ENCODE measurements around the gene GAD1. TPM values are rescaled to one million over a fixed set of nuclear protein-coding genes. Genes with fewer than 3 reads are reported as not detected.

Gene GAD1
- total and polyA plus RNA-seq, 2 of the 8 experiments (the other 6 are each of a cell fraction or from before 2014, with no cell fraction given): 0.65 to 1.0 TPM

GRCh38 chr2:170897108-170897507 is 80.4 kb downstream of the GAD1 start:
- H3K27me3 ChIP-seq (replicated peaks in 1 of 4; ENCODE audit: control insufficient read depth in 3 of 4, extremely low read depth in 1 of 4, insufficient read depth in 3 of 4, low read length in 3 of 4): no peaks in the 10 kb centered on the region
- no peaks in the 10 kb centered on the region for H4K20me1 ChIP-seq (replicated peaks in 1 of 2; ENCODE audit: control insufficient read depth in 1 of 2, insufficient read depth in 2 of 2, low read length in 2 of 2)
- no peak overlapping the region for H3K4ac ChIP-seq (replicated peaks; ENCODE audit: insufficient read length, low read depth, low read length)
- no peak overlapping the region for H3K23ac ChIP-seq (ENCODE audit: insufficient read length)
- H3K4me3 ChIP-seq (ENCODE audit: extremely low read depth in 1 of 4, insufficient read depth in 2 of 4, low read depth in 3 of 4, low read length in 4 of 4): no peak overlapping the region
- POLR2A ChIA-PET (ENCODE audit: partially characterized antibody): interaction anchor here (1.0 kb wide), 2 partner anchors 18 to 20 kb away, joined by 3 to 4 read pairs; no protein-coding TSS in a partner anchor
- H2BK5ac ChIP-seq (ENCODE audit: low read depth, low read length): no peak overlapping the region
- H3K79me1 ChIP-seq (ENCODE audit: low read depth, low read length): no peaks in the 10 kb centered on the region
- no peaks in the 10 kb centered on the region for H3K79me2 ChIP-seq (ENCODE audit: control insufficient read depth in 1 of 2, insufficient read depth in 2 of 2, low read length in 2 of 2)
- H2BK12ac ChIP-seq (ENCODE audit: low read depth, low read length): no peak overlapping the region
- H4K5ac ChIP-seq (ENCODE audit: insufficient read length, low read depth, low read length): no peak overlapping the region
- H3K4me1 ChIP-seq (replicated peaks in 1 of 4; ENCODE audit: control insufficient read depth in 3 of 4, insufficient read depth in 4 of 4, low read length in 3 of 4): no peaks in the 10 kb centered on the region
- no peak overlapping the region for H3K18ac ChIP-seq (ENCODE audit: extremely low read depth, low read length)
- no peak overlapping the region for H3K27ac ChIP-seq (ENCODE audit: low read depth, low read length)
- no peak overlapping the region for H2AFZ ChIP-seq (ENCODE audit: low read length)
- no peak overlapping the region for H2BK20ac ChIP-seq (ENCODE audit: low read length)
- no peak overlapping the region for H3K4me2 ChIP-seq (ENCODE audit: insufficient read depth in 1 of 2, low read depth in 2 of 2, low read length in 2 of 2)
- H4K8ac ChIP-seq (ENCODE audit: extremely low read depth, insufficient read depth, low read length): no peak overlapping the region
- no peak overlapping the region for H2AK5ac ChIP-seq (ENCODE audit: low read depth, low read length)
- CTCF ChIA-PET (ENCODE audit: partially characterized antibody): interaction anchor here (0.6 to 2.6 kb wide), 3 partner anchors 15 to 1494 kb away, joined by 3 to 12 read pairs (median 8); no protein-coding TSS in a partner anchor
- FAIRE-seq (no peak), DNase-seq (ENCODE audit: low read depth in 1 of 2, low spot score in 2 of 2) (no peak)
- no peaks in the 10 kb centered on the region for H3K36me3 ChIP-seq (ENCODE audit: control insufficient read depth in 2 of 4, insufficient read depth in 4 of 4, low read length in 3 of 4)
- no peaks in the 10 kb centered on the region for H3K23me2 ChIP-seq (ENCODE audit: low read depth, low read length)
- WGBS, 2 experiments (ENCODE audit: extremely low coverage in 1 of 2, insufficient coverage in 1 of 2, insufficient read length in 1 of 2, insufficient replicate concordance in 2 of 2, low coverage in 1 of 2, low lambda C conversion rate in 2 of 2, missing lambda C conversion rate in 1 of 2): 90% methylated on average over 6 of the region's 6 CpGs; no CpG with 5 or more reads in 1 of the 2 experiments
- H2BK120ac ChIP-seq (replicated peaks; ENCODE audit: low read depth, low read length): no peak overlapping the region
- H2BK15ac ChIP-seq (ENCODE audit: low read length): no peak overlapping the region
- H3K14ac ChIP-seq (ENCODE audit: insufficient read length): peak overlapping the region; percentile 69
- no peak overlapping the region for H3K9ac ChIP-seq (replicated peaks in 1 of 4; ENCODE audit: extremely low read depth in 1 of 4, low read depth in 3 of 4, low read length in 3 of 4)
- no peak overlapping the region for H4K91ac ChIP-seq (replicated peaks; ENCODE audit: insufficient read length, low read length)
- H3K9me3 ChIP-seq (ENCODE audit: insufficient read depth in 2 of 2, low read depth in 1 of 2, low read length in 1 of 2): no peaks in the 10 kb centered on the region
- no peak overlapping the region for H3K56ac ChIP-seq (replicated peaks; ENCODE audit: insufficient read length, low read depth, low read length)
- TF ChIP-seq NRF1 (IDR thresholded peaks at IDR 0.05; ENCODE audit: low read depth, low read length) (no peak), TBP (IDR thresholded peaks at IDR 0.05; ENCODE audit: low read depth, low read length) (no peak), RXRA (IDR thresholded peaks at IDR 0.05; ENCODE audit: insufficient read depth, low read depth, low read length) (no peak), KDM1A (IDR thresholded peaks at IDR 0.05; ENCODE audit: borderline replicate concordance, low read length) (no peak), ATF3 (IDR thresholded peaks at IDR 0.05; ENCODE audit: insufficient read depth, low read depth, low read length) (no peak), KDM4A (IDR thresholded peaks at IDR 0.05; ENCODE audit: low read depth, low read length, severe bottlenecking) (no peak), CBX5 (IDR thresholded peaks at IDR 0.05; ENCODE audit: low read depth, low read length) (no peak), SP4 (IDR thresholded peaks at IDR 0.05; ENCODE audit: low read length) (no peak), FOSL1 (IDR thresholded peaks at IDR 0.05; ENCODE audit: insufficient read depth, low read depth, low read length) (no peak), CTBP2 (IDR thresholded peaks at IDR 0.05; ENCODE audit: borderline replicate concordance, insufficient read depth, insufficient read length, low read length) (no peak)
